Measurements from ENCODE around the gene PCCA. TPM values are rescaled to one million over a fixed set of nuclear protein-coding genes. Genes with fewer than 3 reads are reported as not detected.
"Not testable (repeated sequence)": the region's sequence is repeated elsewhere in the genome, so short reads cannot be mapped to it uniquely, and the experiment has no call there.

PCCA gene
- total and polyA plus RNA-seq, 2 donors from 2014 or later: 86.2 to 222 TPM

DNA sequence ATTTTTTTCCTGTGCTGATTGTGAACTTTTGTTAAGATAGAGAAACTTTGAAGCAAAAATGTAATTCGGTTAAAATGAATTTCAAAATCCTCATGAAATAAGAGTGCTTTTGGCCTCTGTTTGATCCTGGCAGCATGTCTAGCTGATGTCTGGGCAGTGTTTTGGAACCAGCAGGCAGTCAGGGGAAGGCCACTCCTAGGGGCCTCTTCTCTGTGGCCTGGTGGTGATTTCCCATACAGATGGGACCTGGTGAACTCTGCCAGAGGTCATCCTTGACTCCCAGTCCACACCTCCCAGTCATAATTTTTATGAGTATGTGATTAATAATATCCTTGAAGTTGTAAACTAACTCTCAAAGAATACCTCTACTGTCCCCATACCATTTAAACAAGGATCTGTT, 226.6 kb downstream of the PCCA start:
- H3K4me3 ChIP-seq (ENCODE audit: low read length in 3 of 3): no peak overlapping the region
- no peaks in the 10 kb centered on the region for H3K4me1 ChIP-seq (ENCODE audit: control insufficient read depth in 2 of 3, insufficient read depth in 2 of 3, low read depth in 1 of 3, low read length in 3 of 3)
- intact Hi-C loops (cut with DNase I): no loop called here
- DNase-seq: no peak
- no peak overlapping the region for H3K27ac ChIP-seq (ENCODE audit: low read depth in 2 of 2, low read length in 2 of 2)
- H3K9ac ChIP-seq (ENCODE audit: low read length in 3 of 3): no peak overlapping the region
- no peaks in the 10 kb centered on the region for H3K9me3 ChIP-seq (ENCODE audit: control insufficient read depth in 2 of 3, insufficient read depth in 1 of 3, low read length in 3 of 3)
- no peak for FAIRE-seq
- TF ChIP-seq, protein P1, sequence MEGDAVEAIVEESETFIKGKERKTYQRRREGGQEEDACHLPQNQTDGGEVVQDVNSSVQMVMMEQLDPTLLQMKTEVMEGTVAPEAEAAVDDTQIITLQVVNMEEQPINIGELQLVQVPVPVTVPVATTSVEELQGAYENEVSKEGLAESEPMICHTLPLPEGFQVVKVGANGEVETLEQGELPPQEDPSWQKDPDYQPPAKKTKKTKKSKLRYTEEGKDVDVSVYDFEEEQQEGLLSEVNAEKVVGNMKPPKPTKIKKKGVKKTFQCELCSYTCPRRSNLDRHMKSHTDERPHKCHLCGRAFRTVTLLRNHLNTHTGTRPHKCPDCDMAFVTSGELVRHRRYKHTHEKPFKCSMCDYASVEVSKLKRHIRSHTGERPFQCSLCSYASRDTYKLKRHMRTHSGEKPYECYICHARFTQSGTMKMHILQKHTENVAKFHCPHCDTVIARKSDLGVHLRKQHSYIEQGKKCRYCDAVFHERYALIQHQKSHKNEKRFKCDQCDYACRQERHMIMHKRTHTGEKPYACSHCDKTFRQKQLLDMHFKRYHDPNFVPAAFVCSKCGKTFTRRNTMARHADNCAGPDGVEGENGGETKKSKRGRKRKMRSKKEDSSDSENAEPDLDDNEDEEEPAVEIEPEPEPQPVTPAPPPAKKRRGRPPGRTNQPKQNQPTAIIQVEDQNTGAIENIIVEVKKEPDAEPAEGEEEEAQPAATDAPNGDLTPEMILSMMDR (IDR thresholded peaks at IDR 0.05; ENCODE audit: borderline replicate concordance, extremely low read depth, insufficient read depth): no peak
- H3K36me3 ChIP-seq (ENCODE audit: control insufficient read depth in 2 of 3, insufficient read depth in 3 of 3, low read length in 3 of 3): peaks cover 0 to 5% (median 2%) of the 10 kb centered on the region in 3 donors
- no peaks in the 10 kb centered on the region for H3K27me3 ChIP-seq (ENCODE audit: control insufficient read depth, insufficient read depth, low read length)

- DNase-seq; H3K27ac ChIP-seq (ENCODE audit: low read depth in 2 of 2, low read length in 2 of 2); H3K27me3 ChIP-seq (ENCODE audit: control insufficient read depth, insufficient read depth, low read length); H3K36me3 ChIP-seq (ENCODE audit: control insufficient read depth in 2 of 3, insufficient read depth in 3 of 3, low read length in 3 of 3); H3K4me3 ChIP-seq (ENCODE audit: low read length in 3 of 3); FAIRE-seq; H3K9me3 ChIP-seq (ENCODE audit: control insufficient read depth in 2 of 3, insufficient read depth in 1 of 3, low read length in 3 of 3); intact Hi-C loops (cut with DNase I); H3K4me1 ChIP-seq (ENCODE audit: control insufficient read depth in 2 of 3, insufficient read depth in 2 of 3, low read depth in 1 of 3, low read length in 3 of 3); H3K9ac ChIP-seq (ENCODE audit: low read length in 3 of 3): not testable (repeated sequence)
Observed at GRCh38 chr13:100318473-100318872, 229.6 kb downstream of the PCCA start.

- Histone ChIP-seq H3K27ac (ENCODE audit: low read depth in 2 of 2, low read length in 2 of 2) (no peak overlapping the region), H3K9ac (ENCODE audit: low read length in 3 of 3) (no peak overlapping the region), H3K36me3 (ENCODE audit: control insufficient read depth in 2 of 3, insufficient read depth in 3 of 3, low read length in 3 of 3) (peaks cover 5 to 17% (median 7%) of the 10 kb centered on the region in 3 donors), H3K4me3 (ENCODE audit: low read length in 3 of 3) (no peak overlapping the region), H3K4me1 (ENCODE audit: control insufficient read depth in 2 of 3, insufficient read depth in 2 of 3, low read depth in 1 of 3, low read length in 3 of 3) (no peaks in the 10 kb centered on the region), H3K27me3 (ENCODE audit: control insufficient read depth, insufficient read depth, low read length) (no peaks in the 10 kb centered on the region), H3K9me3 (ENCODE audit: control insufficient read depth in 2 of 3, insufficient read depth in 1 of 3, low read length in 3 of 3) (no peaks in the 10 kb centered on the region)
- FAIRE-seq: no peak
- TF ChIP-seq, protein P1 (IDR thresholded peaks at IDR 0.05; ENCODE audit: borderline replicate concordance, extremely low read depth, insufficient read depth): no peak
- DNase-seq: no peak
- intact Hi-C loops (cut with DNase I): no loop called here
Observed at GRCh38 chr13:100323937-100324336, 235.0 kb downstream of the PCCA start.

- no peaks in the 10 kb centered on the region for H3K9me3 ChIP-seq (ENCODE audit: control insufficient read depth in 2 of 3, insufficient read depth in 1 of 3, low read length in 3 of 3)
- no peaks in the 10 kb centered on the region for H3K4me1 ChIP-seq (ENCODE audit: control insufficient read depth in 2 of 3, insufficient read depth in 2 of 3, low read depth in 1 of 3, low read length in 3 of 3)
- DNase-seq: no peak
- intact Hi-C loops (cut with DNase I): no loop called here
- H3K4me3 ChIP-seq (ENCODE audit: low read length in 3 of 3): no peak overlapping the region
- TF ChIP-seq, protein P1 (IDR thresholded peaks at IDR 0.05; ENCODE audit: borderline replicate concordance, extremely low read depth, insufficient read depth): no peak
- H3K36me3 ChIP-seq (ENCODE audit: control insufficient read depth in 2 of 3, insufficient read depth in 3 of 3, low read length in 3 of 3): peaks cover 0 to 11% (median 2%) of the 10 kb centered on the region in 3 donors
- no peak overlapping the region for H3K9ac ChIP-seq (ENCODE audit: low read length in 3 of 3)
- H3K27ac ChIP-seq (ENCODE audit: low read depth in 2 of 2, low read length in 2 of 2): no peak overlapping the region
- H3K27me3 ChIP-seq (ENCODE audit: control insufficient read depth, insufficient read depth, low read length): no peaks in the 10 kb centered on the region
- FAIRE-seq: no peak
Observed at GRCh38 chr13:100330662-100331061, 241.8 kb downstream of the PCCA start.
